CD14-positive monocyte (primary cell): ENCODE measurements around the gene GATD1. TPM values are rescaled to one million over a fixed set of nuclear protein-coding genes. Genes with fewer than 3 reads are reported as not detected.

Experiments
- DNase-seq, 3 donors: peaks; one replicate each; pipeline ENCODE4 v3.0.0-alpha.2; 2011 to 2022
- H2AFZ ChIP-seq: 2 replicates; pipeline ENCODE4 v1.6.0; 2012; ENCODE audit warnings: mild to moderate bottlenecking, low read depth, low read length, inconsistent platforms; ENCODE audit not compliant: insufficient read depth, poor library complexity, severe bottlenecking
- H3K27ac ChIP-seq, 2 donors: 1 replicate in 1 of 2; 2 replicates in 1 of 2; pipeline ENCODE4 v1.5.1; 2012 to 2013; ENCODE audit warnings: low read length in 2 of 2, control low read depth in 1 of 2, inconsistent platforms in 1 of 2, low read depth in 1 of 2, mild to moderate bottlenecking in 1 of 2
- H3K27me3 ChIP-seq, 2 donors: one replicate each; pipeline versions ENCODE4 v1.6.0 to v1.6.1; 2011 to 2013; ENCODE audit warnings: low read length in 2 of 2; ENCODE audit not compliant: control insufficient read depth in 2 of 2, insufficient read depth in 2 of 2
- H3K36me3 ChIP-seq, 2 donors: replicated peaks in 1 of 2; 1 replicate in 1 of 2; 2 replicates in 1 of 2; pipeline versions ENCODE4 v1.5.1 to v1.6.1; 2012 to 2013; ENCODE audit warnings: low read length in 2 of 2, control low read depth in 1 of 2, inconsistent platforms in 1 of 2, mild to moderate bottlenecking in 1 of 2; ENCODE audit not compliant: insufficient read depth in 2 of 2, control insufficient read depth in 1 of 2
- H3K4me1 ChIP-seq, 2 donors: 1 replicate in 1 of 2; 2 replicates in 1 of 2; pipeline versions ENCODE4 v1.5.1 to v1.6.1; 2012 to 2013; ENCODE audit warnings: low read length in 2 of 2, control low read depth in 1 of 2, inconsistent platforms in 1 of 2, mild to moderate bottlenecking in 1 of 2, moderate library complexity in 1 of 2; ENCODE audit not compliant: insufficient read depth in 2 of 2, control insufficient read depth in 1 of 2
- H3K4me2 ChIP-seq: replicated peaks from 2 replicates; pipeline ENCODE3; 2012; ENCODE audit warnings: low read length, moderate library complexity, mild to moderate bottlenecking; ENCODE audit not compliant: poor library complexity, severe bottlenecking; ENCODE audit errors: extremely low read depth
- H3K4me3 ChIP-seq, 3 experiments: fragments of 200-600 bp in 1 of 3; sonication (generic) in 1 of 3; replicated peaks in 1 of 3; 1 replicate in 2 of 3; 2 replicates in 1 of 3; pipeline ENCODE4 v1.5.1; 2011 to 2013; ENCODE audit warnings: low read length in 3 of 3, mild to moderate bottlenecking in 3 of 3, control low read depth in 2 of 3, low read depth in 2 of 3, inconsistent platforms in 1 of 3, moderate library complexity in 1 of 3
- H3K79me2 ChIP-seq: 2 replicates; pipeline ENCODE4 v1.6.0; 2012; ENCODE audit warnings: mild to moderate bottlenecking, control low read depth, inconsistent platforms, low read length, moderate library complexity; ENCODE audit not compliant: insufficient read depth
- H3K9ac ChIP-seq: 2 replicates; pipeline ENCODE4 v1.6.0; 2017; ENCODE audit warnings: low read length, mild to moderate bottlenecking; ENCODE audit not compliant: insufficient read depth, poor library complexity, severe bottlenecking
- H3K9me3 ChIP-seq, 2 donors: replicated peaks in 1 of 2; 1 replicate in 1 of 2; 2 replicates in 1 of 2; pipeline versions ENCODE4 v1.5.1 to v1.6.1; 2012 to 2013; ENCODE audit warnings: low read length in 2 of 2, control low read depth in 1 of 2; ENCODE audit not compliant: control insufficient read depth in 1 of 2, insufficient read depth in 1 of 2
- H4K20me1 ChIP-seq: 2 replicates; pipeline ENCODE4 v1.6.0; 2012; ENCODE audit warnings: mild to moderate bottlenecking, low read length, control low read depth, moderate library complexity; ENCODE audit not compliant: insufficient read depth
- H3K27ac Mint-ChIP-seq, 7 donors: one replicate each; pipeline ENCODE4 v1.8.0; 2020; ENCODE audit warnings: mild to moderate bottlenecking in 7 of 7, mixed read lengths in 7 of 7, moderate library complexity in 6 of 7, inconsistent platforms in 2 of 7
- H3K27me3 Mint-ChIP-seq, 3 donors: one replicate each; pipeline ENCODE4 v1.8.0; 2021 to 2022; ENCODE audit warnings: low read depth in 3 of 3, mild to moderate bottlenecking in 3 of 3, mixed read lengths in 3 of 3, moderate library complexity in 3 of 3, inconsistent platforms in 1 of 3
- H3K36me3 Mint-ChIP-seq, 2 donors: one replicate each; pipeline ENCODE4 v1.8.0; 2020; ENCODE audit warnings: mixed read lengths in 2 of 2, inconsistent platforms in 1 of 2, mild to moderate bottlenecking in 1 of 2
- H3K4me1 Mint-ChIP-seq: one replicate; pipeline ENCODE4 v1.8.0; 2020; ENCODE audit warnings: mild to moderate bottlenecking, mixed read lengths
- H3K4me3 Mint-ChIP-seq, 2 donors: one replicate each; pipeline ENCODE4 v1.8.0; 2020; ENCODE audit warnings: mild to moderate bottlenecking in 2 of 2, mixed read lengths in 2 of 2, moderate library complexity in 1 of 2
- H3K9me3 Mint-ChIP-seq, 7 donors: one replicate each; pipeline ENCODE4 v1.8.0; 2020 to 2022; ENCODE audit warnings: mixed read lengths in 7 of 7, mild to moderate bottlenecking in 6 of 7, moderate library complexity in 6 of 7, inconsistent platforms in 2 of 7
- CTCF ChIP-seq: fragments of 200-600 bp; IDR thresholded peaks from one replicate; pipeline ENCODE4 v1.8.0; 2022; ENCODE audit warnings: antibody characterized with exemption, mild to moderate bottlenecking
- WGBS: methylation state at CpG from one replicate; pipeline ENCODE4 v1.1.5; 2013; ENCODE audit warnings: missing lambda C conversion rate; ENCODE audit not compliant: insufficient coverage; 5-methylcytosine and 5-hydroxymethylcytosine counted together
- intact Hi-C, 2 donors: fragments of 100-400 bp; cut with micrococcal nuclease; formaldehyde crosslinking; loops; one replicate each; pipeline versions ENCODE4 v1.15.0 to v1.15.1; 2023
- polyA plus RNA-seq, 3 donors: library from polyadenylated mRNA; depleted of rRNA in 1 of 3; unstranded in 2 of 3; stranded (reverse) in 1 of 3; fragments of 300-500 nt in 2 of 3; fragments of >200 nt in 1 of 3; fragmentation: Illumina TruSeq in 2 of 3; gene quantifications; 1 replicate in 2 of 3; 2 replicates in 1 of 3; pipeline ENCODE4 v1.2.3, GENCODE V29; 2012 to 2021

The GATD1 gene
- polyA plus RNA-seq, 3 donors, result 4.5 to 45.6 (median 4.6) TPM

DNA sequence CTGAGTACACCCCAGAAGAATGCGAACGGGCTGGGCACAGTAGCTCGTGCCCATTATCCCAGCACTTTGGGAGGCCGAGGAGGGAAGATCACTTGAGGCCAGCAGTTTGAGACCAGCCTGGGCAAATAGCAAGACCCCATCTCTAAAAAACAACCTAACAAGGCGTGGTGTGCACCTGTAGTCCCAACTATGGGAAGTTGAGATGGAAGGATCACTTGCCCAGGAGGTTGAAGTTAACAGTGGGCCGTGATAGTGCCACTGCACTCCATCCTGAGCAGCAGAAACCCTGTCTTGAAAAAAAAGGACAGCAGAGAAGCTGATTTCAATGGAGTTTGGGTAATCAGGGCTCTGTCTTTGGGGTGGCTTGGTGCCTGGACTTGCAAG is 35.8 kb upstream of the GATD1 start:
- DNase-seq, result no peak
- intact Hi-C loops, result no loop called here
- H4K20me1 ChIP-seq, result peaks cover 40% of the 10 kb centered on the region
- no peak overlapping the region for H3K27ac ChIP-seq
- no peak overlapping the region for H3K9ac ChIP-seq
- Mint-ChIP-seq H3K27me3 (peaks cover 0 to 5% (median 0%) of the 10 kb centered on the region in 3 donors), H3K27ac (peak overlapping the region in 1 of 7 donors; percentile 19), H3K36me3 (peaks cover 22 to 30% of the 10 kb centered on the region in 2 donors), H3K4me3 (no peak overlapping the region), H3K4me1 (peaks cover 27% of the 10 kb centered on the region), H3K9me3 (peaks cover 0 to 2% (median 0%) of the 10 kb centered on the region in 7 donors)
- H3K4me2 ChIP-seq, result no peak overlapping the region
- WGBS, result 96% methylated on average over 4 of the region's 6 CpGs
- peaks cover 22 to 30% of the 10 kb centered on the region in 2 donors for H3K4me1 ChIP-seq
- H2AFZ ChIP-seq, result no peak overlapping the region
- H3K27me3 ChIP-seq, result no peaks in the 10 kb centered on the region
- no peaks in the 10 kb centered on the region for H3K9me3 ChIP-seq
- no peak for TF ChIP-seq CTCF
- no peak overlapping the region for H3K4me3 ChIP-seq
- peaks cover 23 to 29% of the 10 kb centered on the region in 2 donors for H3K36me3 ChIP-seq
- H3K79me2 ChIP-seq, result peaks cover 38% of the 10 kb centered on the region

DNA sequence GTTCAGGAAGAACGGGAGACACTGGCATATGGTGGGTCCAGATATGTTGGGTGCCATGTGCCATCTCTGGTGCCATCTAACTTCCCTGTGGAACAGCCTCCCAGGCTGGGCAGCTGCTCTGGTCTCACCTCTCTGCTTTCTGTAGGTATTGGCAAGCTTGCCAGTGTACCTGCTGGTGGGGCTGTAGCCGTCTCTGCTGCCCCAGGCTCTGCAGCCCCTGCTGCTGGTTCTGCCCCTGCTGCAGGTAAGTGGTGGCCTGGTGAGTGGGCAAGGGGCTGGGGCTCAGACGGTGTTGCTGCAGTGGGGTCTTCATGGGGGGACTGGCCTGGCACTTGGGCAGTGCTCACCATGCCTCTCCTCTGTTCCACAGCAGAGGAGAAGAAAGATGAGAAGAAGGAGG is 35.1 kb upstream of the GATD1 start:
- peaks cover 23 to 29% of the 10 kb centered on the region in 2 donors for H3K36me3 ChIP-seq
- H3K4me3 ChIP-seq, result no peak overlapping the region
- peaks cover 0 to 2% (median 0%) of the 10 kb centered on the region in 7 donors for H3K9me3 Mint-ChIP-seq
- H3K4me1 Mint-ChIP-seq, result peaks cover 32% of the 10 kb centered on the region
- H3K79me2 ChIP-seq, result peaks cover 44% of the 10 kb centered on the region
- peaks cover 0 to 1% (median 0%) of the 10 kb centered on the region in 3 donors for H3K27me3 Mint-ChIP-seq
- 100% methylated on average over 2 of the region's 3 CpGs for WGBS
- H3K27me3 ChIP-seq, result no peaks in the 10 kb centered on the region
- intact Hi-C loops, result no loop called here
- peaks cover 22 to 30% of the 10 kb centered on the region in 2 donors for H3K36me3 Mint-ChIP-seq
- no peak overlapping the region for H3K4me2 ChIP-seq
- no peak for DNase-seq
- H4K20me1 ChIP-seq, result peaks cover 40% of the 10 kb centered on the region
- H3K27ac Mint-ChIP-seq, result peak overlapping the region in 2 of 7 donors; percentile 26 to 50
- no peak overlapping the region for H3K4me3 Mint-ChIP-seq
- no peak overlapping the region for H3K9ac ChIP-seq
- no peak overlapping the region for H3K27ac ChIP-seq
- H2AFZ ChIP-seq, result no peak overlapping the region
- peaks cover 24 to 30% of the 10 kb centered on the region in 2 donors for H3K4me1 ChIP-seq
- H3K9me3 ChIP-seq, result no peaks in the 10 kb centered on the region
- no peak for TF ChIP-seq CTCF
